ENCODE data around the gene EIF4E1B.

EIF4E1B gene

GRCh38 chr5:176690911-176691310 lies 60.4 kb downstream of the EIF4E1B start:
- no peak for DNase-seq (ENCODE audit: low read depth in 2 of 2)

- no peak for DNase-seq (ENCODE audit: low read depth in 2 of 2)
Observed at GRCh38 chr5:176691524-176691923, 61.0 kb downstream of the EIF4E1B start.

GRCh38 chr5:176692326-176692725 lies 61.9 kb downstream of the EIF4E1B start:
- DNase-seq (ENCODE audit: low read depth in 2 of 2) = no peak

- DNase-seq (ENCODE audit: low read depth in 2 of 2) = no peak
Observed at GRCh38 chr5:176692839-176693476, 62.5 kb downstream of the EIF4E1B start.

GRCh38 chr5:176693477-176693851 lies 63.0 kb downstream of the EIF4E1B start:
- no peak for DNase-seq (ENCODE audit: low read depth in 2 of 2)

GRCh38 chr5:176694146-176694545 lies 63.7 kb downstream of the EIF4E1B start:
- DNase-seq (ENCODE audit: low read depth in 2 of 2) = no peak

- DNase-seq (ENCODE audit: low read depth in 2 of 2) = no peak
Observed at GRCh38 chr5:176694631-176695030, 64.2 kb downstream of the EIF4E1B start.

GRCh38 chr5:176695073-176695472 lies 64.6 kb downstream of the EIF4E1B start:
- no peak for DNase-seq (ENCODE audit: low read depth in 2 of 2)

All from activated CD8-positive, alpha-beta memory T cell treated with anti-CD3 and anti-CD28 coated beads for 4 hours (primary cell).